ENCODE results near the gene USH1C. TPM values are rescaled to one million over a fixed set of nuclear protein-coding genes. Genes with fewer than 3 reads are reported as not detected.

Gene USH1C
- total RNA-seq, 1 donor, result not detected

GRCh38 chr11:17524221-17524620 lies 20.0 kb downstream of the USH1C start:
- DNase-seq (ENCODE audit: insufficient read length, low spot score, missing footprints), result peak; percentile 35
- no peaks in the 10 kb centered on the region for H4K20me1 ChIP-seq (ENCODE audit: insufficient read depth, low read length)
- H3K36me3 ChIP-seq (ENCODE audit: insufficient read depth, low read length), result no peaks in the 10 kb centered on the region
- no peak overlapping the region for H3K27ac ChIP-seq (ENCODE audit: low read depth, low read length)
- H3K79me2 ChIP-seq (ENCODE audit: insufficient read depth, low read length), result no peaks in the 10 kb centered on the region
- H3K4me1 ChIP-seq (ENCODE audit: insufficient read depth, low read length), result no peaks in the 10 kb centered on the region
- no peak overlapping the region for H2AFZ ChIP-seq (ENCODE audit: low read length)
- H3K27me3 ChIP-seq (ENCODE audit: insufficient read depth, low read length), result peaks cover 9% of the 10 kb centered on the region
- no peak for TF ChIP-seq CTCF (IDR thresholded peaks at IDR 0.05; ENCODE audit: extremely low read depth, low read depth, low read length)
- no peak overlapping the region for H3K4me3 ChIP-seq (ENCODE audit: insufficient read depth, low read length)
- H3K4me2 ChIP-seq (ENCODE audit: insufficient read depth, low read length), result no peak overlapping the region
- no peaks in the 10 kb centered on the region for H3K9me3 ChIP-seq (ENCODE audit: low read depth, low read length)

- H3K79me2 ChIP-seq (ENCODE audit: insufficient read depth, low read length), result no peaks in the 10 kb centered on the region
- no peaks in the 10 kb centered on the region for H3K4me1 ChIP-seq (ENCODE audit: insufficient read depth, low read length)
- H3K4me3 ChIP-seq (ENCODE audit: insufficient read depth, low read length), result no peak overlapping the region
- H4K20me1 ChIP-seq (ENCODE audit: insufficient read depth, low read length), result no peaks in the 10 kb centered on the region
- no peak for TF ChIP-seq CTCF (IDR thresholded peaks at IDR 0.05; ENCODE audit: extremely low read depth, low read depth, low read length)
- H3K27ac ChIP-seq (ENCODE audit: low read depth, low read length), result no peak overlapping the region
- no peaks in the 10 kb centered on the region for H3K27me3 ChIP-seq (ENCODE audit: insufficient read depth, low read length)
- H3K36me3 ChIP-seq (ENCODE audit: insufficient read depth, low read length), result no peaks in the 10 kb centered on the region
- H3K9me3 ChIP-seq (ENCODE audit: low read depth, low read length), result no peaks in the 10 kb centered on the region
- no peak overlapping the region for H2AFZ ChIP-seq (ENCODE audit: low read length)
- peak; percentile 30 for DNase-seq (ENCODE audit: insufficient read length, low spot score, missing footprints)
- no peak overlapping the region for H3K4me2 ChIP-seq (ENCODE audit: insufficient read depth, low read length)
These were observed 21.6 kb downstream of the USH1C start for GRCh38 chr11:17522655-17523054.

- TF ChIP-seq CTCF (IDR thresholded peaks at IDR 0.05; ENCODE audit: extremely low read depth, low read depth, low read length), result no peak
These were observed 22.9 kb downstream of the USH1C start for GRCh38 chr11:17521106-17521900.

GRCh38 chr11:17519061-17519885 lies 24.9 kb downstream of the USH1C start:
- no peaks in the 10 kb centered on the region for H3K9me3 ChIP-seq (ENCODE audit: low read depth, low read length)
- no peak overlapping the region for H3K4me3 ChIP-seq (ENCODE audit: insufficient read depth, low read length)
- peak; percentile 58 for DNase-seq (ENCODE audit: insufficient read length, low spot score, missing footprints)
- no peak overlapping the region for H3K27ac ChIP-seq (ENCODE audit: low read depth, low read length)
- no peak overlapping the region for H3K4me2 ChIP-seq (ENCODE audit: insufficient read depth, low read length)
- no peak for TF ChIP-seq CTCF (IDR thresholded peaks at IDR 0.05; ENCODE audit: extremely low read depth, low read depth, low read length)
- no peaks in the 10 kb centered on the region for H4K20me1 ChIP-seq (ENCODE audit: insufficient read depth, low read length)
- no peak overlapping the region for H2AFZ ChIP-seq (ENCODE audit: low read length)
- H3K79me2 ChIP-seq (ENCODE audit: insufficient read depth, low read length), result no peaks in the 10 kb centered on the region
- H3K27me3 ChIP-seq (ENCODE audit: insufficient read depth, low read length), result no peaks in the 10 kb centered on the region
- H3K4me1 ChIP-seq (ENCODE audit: insufficient read depth, low read length), result no peaks in the 10 kb centered on the region
- H3K36me3 ChIP-seq (ENCODE audit: insufficient read depth, low read length), result no peaks in the 10 kb centered on the region

More at GRCh38 chr11:17521106-17521900, 22.9 kb downstream of the USH1C start:
- Histone ChIP-seq H3K27ac (ENCODE audit: low read depth, low read length) (no peak overlapping the region), H3K9me3 (ENCODE audit: low read depth, low read length) (no peaks in the 10 kb centered on the region), H3K36me3 (ENCODE audit: insufficient read depth, low read length) (no peaks in the 10 kb centered on the region), H3K79me2 (ENCODE audit: insufficient read depth, low read length) (no peaks in the 10 kb centered on the region), H3K4me1 (ENCODE audit: insufficient read depth, low read length) (no peaks in the 10 kb centered on the region), H3K4me2 (ENCODE audit: insufficient read depth, low read length) (no peak overlapping the region), H3K4me3 (ENCODE audit: insufficient read depth, low read length) (no peak overlapping the region), H2AFZ (ENCODE audit: low read length) (no peak overlapping the region), H4K20me1 (ENCODE audit: insufficient read depth, low read length) (no peaks in the 10 kb centered on the region), H3K27me3 (ENCODE audit: insufficient read depth, low read length) (no peaks in the 10 kb centered on the region)
- peak; percentile 50 for DNase-seq (ENCODE audit: insufficient read length, low spot score, missing footprints)
